Brain pericyte (primary cell): Measurements from ENCODE around the gene GORAB.

Experiments
- DNase-seq: peaks from one replicate; pipeline ENCODE4 v3.0.0-alpha.2; 2012; ENCODE audit warnings: low read depth, low spot score

GORAB gene

GRCh38 chr1:170590921-170591705, 59.1 kb downstream of the GORAB start:
- DNase-seq = no peak

- DNase-seq = no peak
These were observed 60.7 kb downstream of the GORAB start for GRCh38 chr1:170592591-170593111.

DNA sequence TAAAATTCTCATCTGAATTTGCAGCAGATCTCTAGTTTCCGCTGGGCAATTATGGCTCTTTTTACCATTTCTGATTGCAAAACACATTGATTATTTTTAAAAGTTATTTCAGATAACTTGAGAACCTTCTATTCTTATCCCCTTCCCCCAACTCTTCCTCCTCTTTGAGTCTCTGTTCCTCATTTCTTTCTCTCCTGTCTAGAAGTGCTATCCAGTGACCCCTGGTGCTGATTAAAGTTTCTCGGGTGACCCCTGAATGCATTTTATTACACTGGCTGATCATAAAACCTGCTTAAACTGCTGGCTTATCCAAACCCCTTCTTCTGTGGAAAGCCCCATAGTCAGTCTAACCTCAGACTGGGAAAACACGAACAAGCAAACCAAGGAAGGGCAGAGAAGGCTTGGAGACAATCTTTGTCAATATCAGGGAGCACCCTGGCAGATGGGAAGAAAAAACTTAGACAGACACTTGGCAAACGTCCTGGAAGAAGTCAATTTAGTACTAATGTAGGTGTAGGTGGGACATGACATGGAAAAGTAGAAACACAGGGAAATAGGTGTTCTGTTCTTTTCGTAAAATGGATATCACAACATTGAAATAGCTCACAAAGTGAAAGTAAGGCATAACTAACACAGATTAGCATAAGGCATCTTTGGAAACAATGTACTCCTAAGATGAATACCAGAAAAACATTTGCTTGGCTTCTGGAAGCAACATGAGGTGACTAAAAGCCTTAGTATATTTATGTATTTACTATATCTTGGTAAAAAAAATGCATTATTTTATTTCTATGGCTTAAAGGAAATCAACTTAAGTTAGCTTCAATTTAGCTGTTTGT, 61.4 kb downstream of the GORAB start:
- no peak for DNase-seq

- no peak for DNase-seq
These were observed 62.2 kb downstream of the GORAB start for GRCh38 chr1:170594066-170594626.

DNA sequence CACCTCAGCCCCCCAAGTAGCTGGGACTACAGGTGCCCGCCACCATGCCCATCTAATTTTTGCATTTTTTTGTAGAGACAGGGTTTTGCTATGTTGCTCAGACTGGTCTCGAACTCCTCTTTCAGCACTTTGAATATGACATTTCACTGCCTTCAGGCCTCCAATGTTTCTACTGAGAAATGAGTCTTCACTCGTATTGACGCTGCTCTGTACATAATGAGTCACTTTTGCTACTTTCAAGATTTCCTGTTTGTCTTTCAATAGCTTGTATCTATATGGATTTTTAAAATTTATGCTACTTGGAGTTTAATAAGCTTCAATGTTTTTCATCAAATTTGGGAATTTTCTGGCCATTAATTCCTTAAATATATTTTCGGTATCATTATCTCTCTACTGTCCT, 64.7 kb downstream of the GORAB start:
- no peak for DNase-seq

DNA sequence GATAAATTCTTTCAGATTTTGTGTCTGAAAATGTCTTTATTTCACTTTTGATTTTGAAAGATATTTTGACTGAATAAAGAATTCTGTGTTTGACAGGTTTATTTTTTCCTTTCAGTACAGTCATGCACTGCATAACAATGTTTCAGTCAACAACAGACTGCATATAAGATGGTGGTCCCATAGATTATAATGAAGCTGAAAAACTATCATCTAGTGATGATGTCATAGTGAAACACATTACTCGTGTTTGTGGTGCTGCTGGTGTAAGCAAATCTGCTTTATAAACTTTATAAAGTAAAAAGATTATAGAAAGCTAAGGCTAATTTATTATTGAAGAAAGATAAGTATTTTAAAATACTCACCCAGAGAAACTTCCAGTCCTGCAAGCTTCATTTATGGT, 66.7 kb downstream of the GORAB start:
- no peak for DNase-seq

DNA sequence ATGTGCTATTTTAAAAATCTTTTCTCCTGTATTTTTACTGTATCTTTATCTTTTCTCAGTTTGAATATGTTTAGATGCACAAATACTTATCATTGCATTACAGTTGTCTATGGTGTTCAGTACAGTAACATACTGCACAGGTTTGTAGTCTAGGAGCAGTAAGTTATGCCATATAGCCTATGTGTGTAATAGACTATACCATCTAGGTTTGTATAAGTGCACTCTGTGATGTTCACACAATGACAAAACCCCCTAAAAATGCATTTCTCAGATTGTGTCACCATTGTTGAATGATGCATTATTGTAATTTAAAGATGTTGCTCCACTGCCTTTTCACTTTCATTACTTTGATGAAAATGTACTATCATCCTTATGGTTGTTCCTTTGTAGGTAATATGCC, 67.1 kb downstream of the GORAB start:
- no peak for DNase-seq

GRCh38 chr1:170601866-170602265, 69.9 kb downstream of the GORAB start:
- no peak for DNase-seq
